Fibroblast of skin of abdomen (primary cell): ENCODE results near the gene DOCK10.

ENCODE experiments used
- DNase-seq: peaks from one replicate; pipeline ENCODE4 v3.0.0-alpha.2; 2013

Gene DOCK10

GRCh38 chr2:224817676-224818075 lies 224.6 kb downstream of the DOCK10 start:
- no peak for DNase-seq

DNA sequence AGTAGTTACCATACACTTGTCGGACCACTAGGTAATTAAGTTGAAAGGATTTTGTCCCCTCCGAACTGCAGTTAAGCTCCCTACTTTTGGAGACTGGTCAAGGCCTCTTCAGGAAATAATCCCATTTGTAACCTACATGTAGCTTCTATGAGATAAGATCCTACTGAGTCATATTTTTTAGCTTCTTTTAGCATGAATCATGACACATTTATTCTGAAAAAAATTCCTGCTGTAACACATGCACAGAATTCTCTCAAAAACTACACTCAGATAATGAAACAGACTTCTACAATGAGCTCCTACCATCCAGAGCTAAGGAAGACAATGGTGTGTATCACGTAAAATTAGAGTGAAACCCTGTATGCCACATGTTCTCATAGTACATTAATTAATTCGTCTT lies 225.5 kb downstream of the DOCK10 start:
- peak; percentile 83 for DNase-seq

DNA sequence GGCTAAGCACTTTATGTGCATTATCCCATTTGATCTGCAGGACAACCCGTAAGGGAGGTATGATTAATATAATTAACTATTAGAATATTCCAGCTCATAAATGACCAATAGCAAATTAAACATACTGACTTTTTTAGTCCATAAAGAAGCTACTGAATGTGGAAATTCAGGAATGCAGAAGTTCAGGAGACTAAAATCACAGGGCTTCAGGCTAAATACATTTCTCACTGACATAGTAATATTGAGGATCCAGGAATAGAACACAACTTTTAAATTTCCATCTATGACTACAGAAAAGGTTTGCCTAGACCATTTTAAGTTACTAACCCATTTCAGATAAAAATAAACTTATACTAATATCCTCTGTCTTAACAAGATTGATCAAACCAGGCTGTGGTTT lies 228.7 kb downstream of the DOCK10 start:
- DNase-seq: no peak

DNA sequence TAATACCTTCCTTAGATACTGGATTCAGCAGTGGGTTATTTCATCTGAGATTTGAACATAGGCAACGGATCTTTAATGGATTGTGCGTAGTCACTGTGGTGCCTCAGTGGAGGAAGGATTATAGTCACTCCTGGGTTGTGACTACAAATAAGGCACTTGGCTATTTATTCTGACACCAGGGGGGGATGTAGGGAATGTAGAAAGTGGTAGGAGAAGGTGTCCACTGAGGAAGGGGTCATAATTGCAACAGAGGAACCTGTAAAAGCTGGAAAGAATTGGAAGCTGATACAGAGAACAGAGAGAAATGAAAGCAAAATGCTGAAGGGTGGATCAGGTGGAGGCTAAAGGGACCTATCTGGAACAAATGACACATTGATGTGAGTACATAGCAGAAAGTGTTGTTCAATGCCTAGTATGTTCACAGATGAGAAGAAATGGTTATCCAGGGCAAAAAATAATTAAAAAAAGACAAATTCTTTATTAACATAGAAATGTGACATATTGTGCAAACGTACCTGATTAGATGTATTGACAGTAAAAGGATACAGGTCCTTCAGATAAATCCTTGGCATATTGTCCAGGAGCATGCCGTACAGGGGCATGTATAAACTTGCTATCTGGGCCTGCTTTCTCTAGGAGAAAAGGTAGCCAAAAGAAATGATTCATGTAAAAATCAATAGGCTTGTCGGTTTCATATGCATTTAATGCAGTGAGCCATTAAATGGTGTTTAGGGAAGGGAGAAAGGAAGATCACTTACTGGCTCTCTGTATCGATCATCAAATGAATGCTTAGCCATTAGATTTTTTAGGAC lies 234.9 kb downstream of the DOCK10 start:
- no peak for DNase-seq

DNA sequence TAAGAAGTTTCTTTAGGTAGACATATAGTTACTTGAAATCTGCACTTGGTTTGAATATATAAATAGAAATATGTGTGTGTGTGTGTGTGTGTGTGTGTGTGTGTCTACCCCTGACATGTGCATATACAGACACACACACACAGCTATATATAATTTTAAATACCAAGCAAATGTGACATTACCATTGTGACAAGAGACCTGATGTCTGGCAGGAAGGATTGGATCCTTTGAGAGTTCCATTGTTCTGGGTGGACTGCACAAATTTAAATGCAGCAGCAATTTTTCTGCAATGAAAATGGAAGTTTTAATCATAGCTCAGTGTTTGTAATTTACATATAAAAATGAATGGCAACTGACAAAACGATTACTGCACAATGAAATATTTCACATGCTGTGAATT lies 238.3 kb downstream of the DOCK10 start:
- no peak for DNase-seq

DNA sequence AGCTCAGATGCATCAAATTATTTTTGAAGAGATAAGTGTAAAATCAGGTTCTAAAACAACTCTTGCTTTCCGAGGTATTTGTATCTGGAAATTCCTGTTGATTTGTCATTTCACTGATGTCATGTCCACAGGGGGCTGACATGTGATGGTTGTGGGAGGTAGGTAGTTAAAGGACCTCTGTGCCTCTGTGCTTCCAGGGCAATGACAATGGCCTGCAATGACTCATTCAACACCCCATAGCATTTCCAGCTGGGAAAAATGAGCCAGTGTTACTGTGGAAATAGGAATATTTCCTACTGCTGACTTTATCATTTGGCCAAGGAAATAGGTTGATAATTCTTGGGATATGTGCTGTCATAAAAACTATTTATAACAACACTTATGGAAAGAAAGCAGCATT lies 239.9 kb downstream of the DOCK10 start:
- peak; percentile 17 for DNase-seq

- DNase-seq: no peak
These were observed 240.9 kb downstream of the DOCK10 start for GRCh38 chr2:224801360-224801759.

DNA sequence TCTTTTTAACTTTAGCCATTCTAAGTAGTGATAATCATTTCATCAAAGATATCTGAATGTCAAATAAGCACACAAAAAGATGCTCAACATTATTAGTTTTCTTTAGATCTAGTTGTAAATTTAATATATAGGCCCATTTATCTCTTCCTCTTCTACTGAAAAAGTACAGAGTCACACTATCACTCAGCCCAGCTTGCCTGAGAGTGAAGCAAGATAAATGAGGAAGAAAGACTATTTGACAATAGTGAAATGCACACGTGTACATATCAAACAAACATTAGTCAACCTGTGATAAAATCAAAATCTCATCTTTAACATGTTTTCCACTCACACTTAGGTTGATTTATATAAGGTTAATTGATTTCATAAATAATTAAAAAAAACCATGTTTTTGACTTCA lies 242.6 kb downstream of the DOCK10 start:
- no peak for DNase-seq

DNA sequence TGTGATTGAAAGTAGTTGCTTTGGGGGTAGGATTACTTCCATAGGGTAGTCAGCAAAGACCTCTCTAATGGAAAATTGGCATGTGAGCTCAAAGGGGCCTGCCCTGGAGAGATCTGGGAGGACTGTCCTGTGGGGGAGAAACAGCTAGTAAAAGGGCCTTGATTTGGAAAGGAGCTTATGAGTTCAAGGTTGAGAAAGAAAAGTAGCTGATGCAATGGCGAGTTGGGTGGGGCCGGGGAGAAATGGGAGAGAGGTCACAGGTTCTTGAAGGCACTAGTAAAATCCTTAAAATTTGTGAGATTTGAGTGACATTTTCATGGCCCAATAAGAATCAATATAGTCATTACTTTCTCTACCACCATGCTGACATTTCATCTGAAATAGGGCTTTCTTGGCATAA lies 244.1 kb downstream of the DOCK10 start:
- DNase-seq: no peak

- no peak for DNase-seq
These were observed 245.5 kb downstream of the DOCK10 start for GRCh38 chr2:224796695-224797305.

DNA sequence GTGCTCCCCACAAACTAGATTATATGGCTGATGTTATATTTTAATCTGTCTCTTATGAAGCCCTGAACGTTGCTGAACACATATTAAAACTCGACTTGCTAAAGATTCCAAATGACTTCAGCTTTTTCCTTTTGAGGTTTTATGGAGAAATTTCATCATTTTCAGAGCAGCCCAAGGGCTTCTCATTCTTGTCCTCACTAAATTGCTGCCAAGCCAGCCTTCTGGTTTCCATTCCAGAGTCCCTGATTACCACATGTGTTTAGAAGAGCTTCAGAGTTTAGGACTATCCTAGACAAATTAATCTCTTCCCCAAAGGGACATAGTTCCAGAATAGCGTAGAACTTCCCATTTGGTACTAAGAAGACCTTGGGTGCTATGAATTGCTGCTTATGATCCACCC lies 248.3 kb downstream of the DOCK10 start:
- peak; percentile 69 for DNase-seq

DNA sequence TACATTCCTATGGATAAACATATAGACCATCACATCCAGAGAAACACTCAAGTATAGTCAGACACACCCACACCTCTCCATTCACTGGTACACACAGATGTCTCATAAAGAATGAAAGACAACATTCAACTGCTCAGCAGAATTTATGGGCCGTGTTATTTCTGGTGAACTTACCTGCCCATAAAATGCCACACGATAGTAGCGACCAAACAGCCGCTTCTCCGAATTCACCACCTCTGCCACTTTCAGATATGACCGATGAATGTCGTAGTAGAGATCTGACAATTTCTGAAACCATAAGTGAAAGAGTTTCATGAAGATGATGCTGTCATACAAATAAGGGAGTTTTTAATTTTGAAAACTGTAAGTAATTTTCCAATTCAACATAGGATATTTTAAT lies 255.4 kb downstream of the DOCK10 start:
- no peak for DNase-seq

DNA sequence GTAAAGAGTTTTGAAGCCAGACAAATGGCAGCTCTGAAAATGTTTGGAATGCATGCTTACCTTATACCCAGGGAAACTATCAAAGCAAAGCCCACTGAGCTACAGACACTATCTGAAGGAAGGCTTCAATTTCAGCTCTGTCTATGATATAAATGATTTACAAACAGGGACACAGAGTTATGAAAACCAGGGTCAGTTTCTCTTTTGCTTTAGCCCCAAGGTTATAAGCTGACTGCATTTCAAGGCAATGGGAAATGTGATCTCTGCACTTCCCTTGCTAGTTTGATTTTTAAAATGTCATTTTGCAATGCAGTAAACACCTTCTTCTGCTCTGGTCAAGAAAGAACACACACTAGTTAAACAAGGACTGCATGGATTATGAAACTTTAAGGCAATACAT lies 260.9 kb downstream of the DOCK10 start:
- no peak for DNase-seq

GRCh38 chr2:224780823-224781222 lies 261.4 kb downstream of the DOCK10 start:
- DNase-seq: no peak

DNA sequence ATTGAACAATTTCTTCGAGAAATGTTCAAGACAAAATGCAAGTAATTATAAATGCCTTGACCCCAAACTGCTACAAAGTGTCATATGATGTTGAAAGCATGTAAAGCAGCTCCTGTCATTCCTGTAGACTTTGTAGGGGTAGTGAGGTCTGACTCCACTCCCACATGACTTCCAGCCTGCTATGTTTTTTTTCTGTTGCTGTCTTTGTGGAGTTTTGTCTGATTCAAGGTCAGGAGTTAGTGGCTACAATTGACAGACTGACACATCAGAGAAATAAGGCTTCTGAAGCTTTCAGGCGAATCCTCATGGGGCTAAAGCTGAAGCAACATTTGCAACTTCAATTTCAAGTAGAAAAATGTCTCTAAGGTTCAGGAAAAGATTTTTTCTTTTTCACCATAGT lies 262.2 kb downstream of the DOCK10 start:
- DNase-seq: no peak

DNA sequence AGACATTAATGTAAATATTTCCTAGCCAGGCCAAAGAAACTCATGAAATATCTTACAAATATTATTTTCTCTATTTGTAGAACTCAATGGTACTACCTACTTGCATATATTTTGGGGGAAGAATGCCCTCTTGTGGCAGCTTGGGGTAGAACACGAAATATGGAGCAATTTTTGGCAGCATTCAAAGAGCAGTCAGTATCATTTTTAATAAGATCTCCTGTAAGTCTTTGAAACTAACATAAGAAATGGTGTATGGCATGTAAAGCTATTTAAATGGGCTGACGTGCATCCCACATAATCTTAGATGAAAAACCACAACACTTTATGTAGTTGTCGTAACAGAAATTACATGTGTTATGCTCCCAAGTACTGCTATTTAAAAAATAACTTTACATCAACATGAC lies 263.8 kb downstream of the DOCK10 start:
- DNase-seq: peak; percentile 55

GRCh38 chr2:224777559-224777930 lies 264.7 kb downstream of the DOCK10 start:
- DNase-seq: no peak

GRCh38 chr2:224776795-224777558 lies 265.3 kb downstream of the DOCK10 start:
- DNase-seq: no peak

DNA sequence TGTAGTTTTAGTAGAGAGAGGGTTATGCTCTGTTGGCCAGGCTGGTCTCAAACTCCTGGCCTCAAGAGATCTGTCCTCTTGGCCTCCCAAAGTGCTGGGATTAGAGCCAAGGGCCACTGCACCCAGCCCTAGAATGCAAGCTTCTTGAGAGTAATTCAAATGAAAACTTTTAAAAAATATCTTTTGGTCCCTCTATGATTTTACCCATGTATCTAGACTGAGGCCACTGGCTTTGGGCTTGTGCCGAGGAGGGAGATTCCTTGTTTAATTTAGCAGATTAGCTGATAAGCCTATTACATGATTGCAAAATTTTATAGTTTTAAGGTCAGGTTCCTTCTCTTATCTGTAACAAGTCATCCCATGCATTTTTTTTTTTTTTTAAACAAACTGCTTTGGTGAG lies 266.6 kb downstream of the DOCK10 start:
- no peak for DNase-seq

GRCh38 chr2:224774735-224775134 lies 267.5 kb downstream of the DOCK10 start:
- no peak for DNase-seq

DNA sequence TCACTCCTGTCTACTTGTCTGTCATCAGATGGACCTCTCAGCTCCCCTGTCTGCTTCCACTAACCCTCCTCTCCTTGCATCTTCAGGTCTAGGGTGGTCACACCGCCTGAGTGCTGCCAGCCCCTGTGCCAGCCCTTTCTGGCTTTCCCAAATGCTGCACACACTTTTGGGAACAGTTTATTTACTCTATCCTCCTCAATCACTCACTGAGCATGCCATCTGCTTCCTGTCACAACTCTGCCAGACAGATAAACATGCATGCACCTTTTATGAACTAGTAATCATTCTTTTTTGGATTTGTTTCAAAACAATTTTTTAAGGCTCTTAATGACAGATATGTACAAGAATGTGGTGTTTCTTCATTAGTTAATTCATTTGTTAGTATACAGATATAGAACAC lies 269.8 kb downstream of the DOCK10 start:
- DNase-seq: no peak

GRCh38 chr2:224769489-224769888 lies 272.8 kb downstream of the DOCK10 start:
- no peak for DNase-seq

- DNase-seq: no peak
These were observed 277.6 kb downstream of the DOCK10 start for GRCh38 chr2:224764565-224765236.
